MCF 10A (cell line): Measurements from ENCODE around the gene SLC44A5. TPM values are rescaled to one million over a fixed set of nuclear protein-coding genes. Genes with fewer than 3 reads are reported as not detected.

Experiments
- BruUV-seq: library from RNA; stranded (reverse); fragments of 400-500 nt; replicated peaks from 2 replicates; lab custom pipeline; 2021; lab: Mats Ljungman, UMichigan
- CTCF ChIA-PET: fragments of 300-600 bp; sonication (Branson Sonifier 250); formaldehyde crosslinking; extraction: SDS; loops from one replicate; lab custom pipeline; 2021; ENCODE audit warnings: antibody characterized with exemption, inconsistent platforms; lab: Yijun Ruan, JAX
- POLR2A ChIA-PET: fragments of 300-600, 350-650 bp; sonication (Branson Sonifier 250); formaldehyde crosslinking; extraction: SDS; loops from one replicate; lab custom pipeline; 2020; ENCODE audit warnings: antibody characterized with exemption, inconsistent platforms; lab: Yijun Ruan, JAX
- DNase-seq: peaks from one replicate; pipeline ENCODE4 v3.0.0-alpha.2; 2018; ENCODE audit not compliant: unreplicated experiment
- H3K27ac Mint-ChIP-seq: one replicate; pipeline ENCODE4 v1.8.0; 2022; ENCODE audit warnings: mild to moderate bottlenecking, low read depth, mixed read lengths; ENCODE audit not compliant: unreplicated experiment
- H3K27me3 Mint-ChIP-seq: one replicate; pipeline ENCODE4 v1.8.0; 2022; ENCODE audit warnings: mixed read lengths; ENCODE audit not compliant: insufficient read depth, unreplicated experiment
- H3K36me3 Mint-ChIP-seq: one replicate; pipeline ENCODE4 v1.8.0; 2022; ENCODE audit warnings: mild to moderate bottlenecking, moderate library complexity, mixed read lengths; ENCODE audit not compliant: insufficient read depth, unreplicated experiment
- H3K4me1 Mint-ChIP-seq: one replicate; pipeline ENCODE4 v1.8.0; 2022; ENCODE audit warnings: mixed read lengths; ENCODE audit not compliant: insufficient read depth, unreplicated experiment
- H3K4me3 Mint-ChIP-seq: one replicate; pipeline ENCODE4 v1.8.0; 2022; ENCODE audit warnings: mild to moderate bottlenecking, moderate library complexity, mixed read lengths; ENCODE audit not compliant: unreplicated experiment
- H3K9me3 Mint-ChIP-seq: one replicate; pipeline ENCODE4 v1.8.0; 2022; ENCODE audit warnings: mixed read lengths; ENCODE audit not compliant: unreplicated experiment
- intact Hi-C: fragments of 100-400 bp; cut with micrococcal nuclease; formaldehyde crosslinking; loops from 2 replicates; pipeline ENCODE4 v1.14.1; 2022
- total RNA-seq: library from RNA; stranded (reverse); gene quantifications from 2 replicates; pipeline ENCODE4 v1.2.3, GENCODE V29; 2022
- TF ChIP-seq, protein P1 (sequence below): fragments of 200-600 bp; IDR thresholded peaks from one replicate; pipeline ENCODE4 v1.8.0; 2022; ENCODE audit warnings: antibody characterized with exemption, mild to moderate bottlenecking; ENCODE audit not compliant: unreplicated experiment

The SLC44A5 gene
- total RNA-seq, 1 experiment from 2014 or later, result 14.3 TPM

DNA sequence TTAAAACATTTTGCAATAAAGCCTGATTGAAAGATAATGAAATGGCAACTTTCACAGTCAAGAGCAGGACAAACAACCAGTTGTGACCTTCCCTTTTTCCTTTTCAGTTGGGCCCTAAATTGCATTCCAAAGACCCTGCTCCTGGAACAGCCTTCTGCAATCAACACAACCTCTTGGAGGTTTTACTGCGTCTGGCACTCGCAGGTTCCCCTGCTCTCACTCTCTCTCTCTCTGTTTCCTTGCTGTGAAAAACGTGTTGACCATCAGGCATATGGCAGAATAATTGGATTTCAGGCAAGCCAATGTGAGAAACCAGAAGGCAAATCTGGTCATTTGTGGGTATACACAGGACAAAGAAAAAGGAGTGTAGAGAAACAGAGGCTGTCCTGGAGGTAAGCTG, 23.2 kb downstream of the SLC44A5 start:
- Mint-ChIP-seq H3K9me3 (no peaks in the 10 kb centered on the region), H3K27me3 (no peaks in the 10 kb centered on the region), H3K4me3 (no peak overlapping the region), H3K27ac (no peak overlapping the region), H3K4me1 (no peaks in the 10 kb centered on the region), H3K36me3 (no peaks in the 10 kb centered on the region)
- DNase-seq, result no peak
- POLR2A ChIA-PET, result no interaction called here
- no TSS peak for BruUV-seq
- TF ChIP-seq, protein P1, sequence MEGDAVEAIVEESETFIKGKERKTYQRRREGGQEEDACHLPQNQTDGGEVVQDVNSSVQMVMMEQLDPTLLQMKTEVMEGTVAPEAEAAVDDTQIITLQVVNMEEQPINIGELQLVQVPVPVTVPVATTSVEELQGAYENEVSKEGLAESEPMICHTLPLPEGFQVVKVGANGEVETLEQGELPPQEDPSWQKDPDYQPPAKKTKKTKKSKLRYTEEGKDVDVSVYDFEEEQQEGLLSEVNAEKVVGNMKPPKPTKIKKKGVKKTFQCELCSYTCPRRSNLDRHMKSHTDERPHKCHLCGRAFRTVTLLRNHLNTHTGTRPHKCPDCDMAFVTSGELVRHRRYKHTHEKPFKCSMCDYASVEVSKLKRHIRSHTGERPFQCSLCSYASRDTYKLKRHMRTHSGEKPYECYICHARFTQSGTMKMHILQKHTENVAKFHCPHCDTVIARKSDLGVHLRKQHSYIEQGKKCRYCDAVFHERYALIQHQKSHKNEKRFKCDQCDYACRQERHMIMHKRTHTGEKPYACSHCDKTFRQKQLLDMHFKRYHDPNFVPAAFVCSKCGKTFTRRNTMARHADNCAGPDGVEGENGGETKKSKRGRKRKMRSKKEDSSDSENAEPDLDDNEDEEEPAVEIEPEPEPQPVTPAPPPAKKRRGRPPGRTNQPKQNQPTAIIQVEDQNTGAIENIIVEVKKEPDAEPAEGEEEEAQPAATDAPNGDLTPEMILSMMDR, result no peak
- intact Hi-C loops, result no loop called here
- CTCF ChIA-PET, result no interaction called here

DNA sequence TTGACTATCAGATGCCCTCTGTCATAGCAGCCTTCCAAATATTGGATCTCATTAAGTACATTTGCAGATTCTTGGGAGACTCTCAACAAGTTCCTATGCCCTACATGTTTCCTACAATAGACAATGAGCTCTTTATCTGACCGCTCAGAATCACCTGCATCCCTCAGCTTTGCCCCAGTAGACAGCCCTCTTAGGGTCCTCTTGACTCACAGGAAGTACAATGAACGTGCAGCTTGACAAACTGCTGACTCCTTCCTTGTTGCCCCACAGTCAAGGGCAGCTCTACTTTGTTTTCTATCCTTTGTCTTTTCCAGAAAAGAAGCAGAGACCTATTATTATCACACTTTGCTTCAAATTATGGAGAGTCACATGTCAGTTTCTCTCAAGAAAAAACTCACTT, 27.6 kb downstream of the SLC44A5 start:
- intact Hi-C loops, result no loop called here
- no peak for DNase-seq
- Mint-ChIP-seq H3K9me3 (no peaks in the 10 kb centered on the region), H3K4me1 (no peaks in the 10 kb centered on the region), H3K27ac (no peak overlapping the region), H3K27me3 (no peaks in the 10 kb centered on the region), H3K4me3 (no peak overlapping the region), H3K36me3 (no peaks in the 10 kb centered on the region)
- ChIA-PET POLR2A (no interaction called here), CTCF (interaction anchor here (1.0 to 1.1 kb wide), 3 partner anchors 14 to 111 kb away, joined by 3 to 4 read pairs (median 3); no protein-coding TSS in a partner anchor)
- BruUV-seq, result no TSS peak
- TF ChIP-seq, protein P1, result no peak

DNA sequence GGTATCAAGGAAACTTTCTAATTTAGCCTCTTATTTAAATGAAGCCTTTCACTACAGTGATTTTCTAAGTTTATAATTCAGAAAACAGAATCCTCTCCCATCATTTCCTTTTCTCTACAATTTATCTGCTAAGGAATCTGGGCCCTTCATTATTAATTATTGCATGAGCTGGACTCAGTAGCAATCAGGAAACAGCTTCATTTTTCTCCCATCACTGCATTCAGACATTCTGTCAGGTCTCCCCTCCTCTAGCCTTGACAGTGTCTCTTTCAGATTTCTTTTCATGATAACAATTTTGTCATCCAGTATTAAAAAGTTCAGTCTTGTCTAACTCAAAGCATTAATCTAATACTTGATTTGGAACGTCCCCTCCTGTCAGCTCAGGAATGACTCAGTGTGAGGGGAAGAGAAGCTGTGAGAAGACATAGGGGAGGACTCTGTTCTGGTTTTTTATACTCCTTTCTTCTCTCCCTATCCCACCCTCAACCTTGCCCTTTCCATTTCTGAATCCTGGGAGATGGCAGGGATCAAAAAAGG, 28.1 kb downstream of the SLC44A5 start:
- no TSS peak for BruUV-seq
- Mint-ChIP-seq H3K36me3 (no peaks in the 10 kb centered on the region), H3K4me3 (no peak overlapping the region), H3K9me3 (no peaks in the 10 kb centered on the region), H3K4me1 (no peaks in the 10 kb centered on the region), H3K27ac (no peak overlapping the region), H3K27me3 (peaks cover under 1% of the 10 kb centered on the region)
- no peak for DNase-seq
- ChIA-PET POLR2A (no interaction called here), CTCF (interaction anchor here (0.7 to 1.4 kb wide), 6 partner anchors 15 to 269 kb away, joined by 3 to 4 read pairs (median 3); no protein-coding TSS in a partner anchor)
- TF ChIP-seq, protein P1, result no peak
- intact Hi-C loops, result no loop called here

DNA sequence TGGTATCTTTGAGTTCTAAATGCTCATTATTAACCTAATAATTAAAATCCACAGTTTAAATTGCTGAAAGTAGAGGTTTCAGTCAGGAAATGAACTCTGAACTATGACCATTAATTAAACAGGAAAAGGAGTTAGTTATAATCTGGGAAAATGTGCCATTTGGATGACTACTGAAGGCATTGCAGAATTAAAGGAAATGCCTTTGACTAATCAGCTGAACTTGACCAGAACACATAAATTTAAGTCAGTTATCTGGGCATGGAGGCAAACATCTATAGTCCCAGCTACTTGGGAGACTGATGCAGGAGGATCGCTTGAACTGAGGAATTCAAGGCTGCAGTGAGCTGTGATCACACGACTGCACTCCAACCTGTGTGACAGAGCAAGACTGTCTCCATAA, 31.9 kb downstream of the SLC44A5 start:
- ChIA-PET CTCF (interaction anchor here (0.7 kb wide), 1 partner anchor 124 kb away, joined by 3 read pairs; no protein-coding TSS in a partner anchor), POLR2A (no interaction called here)
- no peaks in the 10 kb centered on the region for H3K36me3 Mint-ChIP-seq
- no peaks in the 10 kb centered on the region for H3K4me1 Mint-ChIP-seq
- H3K4me3 Mint-ChIP-seq, result no peak overlapping the region
- H3K27me3 Mint-ChIP-seq, result peaks cover 19% of the 10 kb centered on the region
- intact Hi-C loops, result no loop called here
- BruUV-seq, result no TSS peak
- no peak for DNase-seq
- TF ChIP-seq, protein P1, result no peak
- no peak overlapping the region for H3K27ac Mint-ChIP-seq
- H3K9me3 Mint-ChIP-seq, result no peaks in the 10 kb centered on the region
